GM06990 (cell line): ENCODE data around the gene VGLL4.
"Not testable (repeated sequence)": the region's sequence is repeated elsewhere in the genome, so short reads cannot be mapped to it uniquely, and the experiment has no call there.

Experiments used
- DNase-seq: peaks from one replicate; pipeline ENCODE4 v3.0.0-alpha.2; 2011; ENCODE audit not compliant: insufficient read length; ENCODE audit errors: extremely low read depth
- H3K27me3 ChIP-seq: replicated peaks from 2 replicates; pipeline ENCODE4 v1.6.0; 2011; ENCODE audit warnings: low read length; ENCODE audit not compliant: control insufficient read depth, insufficient read depth
- H3K36me3 ChIP-seq: 2 replicates; pipeline ENCODE4 v1.5.1; 2011; ENCODE audit warnings: low read length; ENCODE audit not compliant: control insufficient read depth, insufficient read depth
- H3K4me3 ChIP-seq: replicated peaks from 2 replicates; pipeline ENCODE4 v1.5.1; 2011; ENCODE audit warnings: low read depth, mild to moderate bottlenecking, control low read depth, low read length
- CTCF ChIP-seq: IDR thresholded peaks from 2 replicates; pipeline ENCODE4 v1.5.1; 2011; ENCODE audit warnings: low read length, control low read depth, mild to moderate bottlenecking, inconsistent platforms; ENCODE audit not compliant: insufficient read depth, poor library complexity, severe bottlenecking

The VGLL4 gene

GRCh38 chr3:11643605-11644087 lies at the start of gene VGLL4:
Gene VGLL4 (minus strand): TSS chr3:11643915. CDS start chr3:11643518, 397 bp downstream.
- Histone ChIP-seq H3K4me3 (peak within 1 kb of the TSS; percentile 88), H3K36me3 (peaks cover 1% of the 10 kb centered on the region; the same call in 1 of the 2 replicates), H3K27me3 (no peaks in the 10 kb centered on the region)
- TF ChIP-seq CTCF: peak; percentile 14
- peak; percentile 81 for DNase-seq

- H3K4me3 ChIP-seq: no peak overlapping the region
- DNase-seq: no peak
- TF ChIP-seq CTCF: no peak
- H3K27me3 ChIP-seq: no peaks in the 10 kb centered on the region
- H3K36me3 ChIP-seq: no peaks in the 10 kb centered on the region
Measured at GRCh38 chr3:11692532-11692813, 48.8 kb upstream of the VGLL4 start.

- no peak for TF ChIP-seq CTCF
- DNase-seq: no peak
Measured at GRCh38 chr3:11691767-11692531, 48.2 kb upstream of the VGLL4 start.

GRCh38 chr3:11690863-11691766 lies 47.4 kb upstream of the VGLL4 start:
- no peak for TF ChIP-seq CTCF
- no peaks in the 10 kb centered on the region for H3K36me3 ChIP-seq
- no peak overlapping the region for H3K4me3 ChIP-seq
- DNase-seq: no peak
- no peaks in the 10 kb centered on the region for H3K27me3 ChIP-seq

More at GRCh38 chr3:11691767-11692531, 48.2 kb upstream of the VGLL4 start:
- no peak overlapping the region for H3K4me3 ChIP-seq
- H3K36me3 ChIP-seq: no peaks in the 10 kb centered on the region
- H3K27me3 ChIP-seq: no peaks in the 10 kb centered on the region

GRCh38 chr3:11689749-11690148 lies 46.0 kb upstream of the VGLL4 start:
- Histone ChIP-seq H3K36me3 (no peaks in the 10 kb centered on the region), H3K4me3 (no peak overlapping the region), H3K27me3 (no peaks in the 10 kb centered on the region)
- TF ChIP-seq CTCF: no peak
- no peak for DNase-seq

GRCh38 chr3:11684980-11685379 lies 41.3 kb upstream of the VGLL4 start:
- not testable (repeated sequence) for H3K36me3 ChIP-seq, H3K4me3 ChIP-seq

More at GRCh38 chr3:11684980-11685379, 41.3 kb upstream of the VGLL4 start:
- DNase-seq, H3K27me3 ChIP-seq: not testable (repeated sequence)
